Measurements from ENCODE around the gene DDX1.
"Not testable (repeated sequence)": the region's sequence is repeated elsewhere in the genome, so short reads cannot be mapped to it uniquely, and the experiment has no call there.

DDX1 gene

GRCh38 chr2:15595936-15596335 lies 4.3 kb downstream of the DDX1 start:
- no peak for DNase-seq

GRCh38 chr2:15596350-15596749 lies 4.7 kb downstream of the DDX1 start:
- no peak for DNase-seq

GRCh38 chr2:15596968-15597367 lies 5.3 kb downstream of the DDX1 start:
- no peak for DNase-seq

GRCh38 chr2:15599994-15600393 lies 8.3 kb downstream of the DDX1 start:
- DNase-seq = no peak

GRCh38 chr2:15601681-15602080 lies 10.0 kb downstream of the DDX1 start:
- no peak for DNase-seq

GRCh38 chr2:15602393-15602792 lies 10.7 kb downstream of the DDX1 start:
- DNase-seq = no peak

- no peak for DNase-seq
Observed at GRCh38 chr2:15603044-15603765, 11.5 kb downstream of the DDX1 start.

GRCh38 chr2:15603948-15604347 lies 12.3 kb downstream of the DDX1 start:
- DNase-seq = no peak

GRCh38 chr2:15605721-15606120 lies 14.1 kb downstream of the DDX1 start:
- no peak for DNase-seq

- no peak for DNase-seq
Observed at GRCh38 chr2:15606481-15607441, 15.1 kb downstream of the DDX1 start.

- DNase-seq = no peak
Observed at GRCh38 chr2:15607709-15608391, 16.2 kb downstream of the DDX1 start.

- no peak for DNase-seq
Observed at GRCh38 chr2:15608392-15608761, 16.7 kb downstream of the DDX1 start.

GRCh38 chr2:15609341-15610042 lies 17.8 kb downstream of the DDX1 start:
- DNase-seq = no peak

- no peak for DNase-seq
Observed at GRCh38 chr2:15610430-15610952, 18.8 kb downstream of the DDX1 start.

GRCh38 chr2:15612101-15612500 lies 20.4 kb downstream of the DDX1 start:
- not testable (repeated sequence) for DNase-seq

GRCh38 chr2:15613736-15614429 lies 22.2 kb downstream of the DDX1 start:
- no peak for DNase-seq

- DNase-seq = no peak
Observed at GRCh38 chr2:15614545-15615300, 23.1 kb downstream of the DDX1 start.

- no peak for DNase-seq
Observed at GRCh38 chr2:15615301-15615920, 23.7 kb downstream of the DDX1 start.

GRCh38 chr2:15616429-15616828 lies 24.8 kb downstream of the DDX1 start:
- no peak for DNase-seq
